Thyroid gland (tissue), 4 donors: ENCODE measurements around the gene SERTAD1. TPM values are rescaled to one million over a fixed set of nuclear protein-coding genes. Genes with fewer than 3 reads are reported as not detected.

Experiments used
- DNase-seq, 2 donors: peaks; one replicate each; pipeline ENCODE4 v3.0.0-alpha.2; 2019
- H3K27ac ChIP-seq, 3 donors: fragments of 200-600 bp; sonication (generic); 1 replicate in 2 of 3; 2 replicates in 1 of 3; pipeline ENCODE4 v1.5.1; 2016 to 2019; ENCODE audit warnings: mild to moderate bottlenecking in 1 of 3, moderate library complexity in 1 of 3
- H3K27me3 ChIP-seq: fragments of 200-600 bp; sonication (generic); one replicate; pipeline ENCODE4 v1.5.1; 2019
- H3K36me3 ChIP-seq, 2 donors: fragments of 200-600 bp; sonication (generic); one replicate each; pipeline ENCODE4 v1.5.1; 2016 to 2019
- H3K4me1 ChIP-seq, 2 donors: fragments of 200-600 bp; sonication (generic); one replicate each; pipeline ENCODE4 v1.5.1; 2017 to 2019
- H3K4me3 ChIP-seq, 3 donors: fragments of 200-600 bp; sonication (generic); replicated peaks in 1 of 3; 1 replicate in 2 of 3; 2 replicates in 1 of 3; pipeline ENCODE4 v1.5.1; 2016; ENCODE audit warnings: mild to moderate bottlenecking in 1 of 3
- H3K9me3 ChIP-seq: fragments of 200-600 bp; sonication (generic); one replicate; pipeline ENCODE4 v1.5.1; 2017
- CTCF ChIP-seq, 6 experiments: fragments of 200-600 bp in 3 of 6; fragments of 450-650 bp in 3 of 6; sonication (generic) in 3 of 6; IDR thresholded peaks; one replicate each; pipeline ENCODE4 v1.5.1; 2016 to 2019; ENCODE audit warnings: antibody characterized with exemption in 6 of 6, mild to moderate bottlenecking in 2 of 6, inconsistent platforms in 1 of 6, moderate library complexity in 1 of 6
- POLR2A ChIP-seq, 2 donors: fragments of 450-650 bp; IDR thresholded peaks; one replicate each; pipeline ENCODE4 v1.6.1; 2017; ENCODE audit warnings: antibody characterized with exemption in 2 of 2, mild to moderate bottlenecking in 2 of 2, moderate library complexity in 1 of 2
- WGBS, 2 donors: methylation state at CpG; one replicate each; pipeline ENCODE4 v1.1.5; 2017; 5-methylcytosine and 5-hydroxymethylcytosine counted together
- intact Hi-C: fragments of 100-400 bp; cut with DNase I; formaldehyde crosslinking; loops from one replicate; pipeline ENCODE4 v1.15.1; 2023
- total RNA-seq, 4 donors: library from RNA; depleted of rRNA; stranded (reverse); fragments of >200 nt; gene quantifications; one replicate each; pipeline ENCODE4 v1.2.3, GENCODE V29; 2016

The SERTAD1 gene
- total RNA-seq, 4 donors from 2014 or later: 12.6 to 19.9 (median 15.1) TPM

- Histone ChIP-seq H3K4me3 (no peak overlapping the region), H3K27me3 (no peaks in the 10 kb centered on the region), H3K36me3 (peaks cover 3 to 19% of the 10 kb centered on the region in 2 donors), H3K27ac (no peak overlapping the region), H3K9me3 (no peaks in the 10 kb centered on the region), H3K4me1 (no peaks in the 10 kb centered on the region)
- no peak for TF ChIP-seq CTCF (IDR thresholded peaks at IDR 0.05)
- no peak for TF ChIP-seq POLR2A (IDR thresholded peaks at IDR 0.05)
- 88 to 94% methylated on average over 13 to 32 of the region's 37 CpGs for WGBS, 2 donors
- DNase-seq: no peak
- intact Hi-C loops: no loop called here
Observed at GRCh38 chr19:40380199-40381037, 45.4 kb downstream of the SERTAD1 start.

GRCh38 chr19:40379446-40380198 lies 46.2 kb downstream of the SERTAD1 start:
- peaks cover 5 to 19% of the 10 kb centered on the region in 2 donors for H3K36me3 ChIP-seq
- H3K9me3 ChIP-seq: no peaks in the 10 kb centered on the region
- no peak for TF ChIP-seq POLR2A (IDR thresholded peaks at IDR 0.05)
- no peak for TF ChIP-seq CTCF (IDR thresholded peaks at IDR 0.05)
- H3K27me3 ChIP-seq: no peaks in the 10 kb centered on the region
- WGBS, 2 donors: 80 to 86% methylated on average over 10 to 11 of the region's 11 CpGs
- H3K4me1 ChIP-seq: no peaks in the 10 kb centered on the region
- intact Hi-C loops: no loop called here
- H3K4me3 ChIP-seq: no peak overlapping the region
- no peak for DNase-seq
- no peak overlapping the region for H3K27ac ChIP-seq

GRCh38 chr19:40378509-40378908 lies 47.3 kb downstream of the SERTAD1 start:
- H3K9me3 ChIP-seq: no peaks in the 10 kb centered on the region

GRCh38 chr19:40377876-40378385 lies 47.9 kb downstream of the SERTAD1 start:
- no peak overlapping the region for H3K4me3 ChIP-seq
- H3K27me3 ChIP-seq: no peaks in the 10 kb centered on the region
- H3K4me1 ChIP-seq: no peaks in the 10 kb centered on the region
- intact Hi-C loops: no loop called here
- peaks cover 9 to 28% of the 10 kb centered on the region in 2 donors for H3K36me3 ChIP-seq
- no peaks in the 10 kb centered on the region for H3K9me3 ChIP-seq
- 91 to 92% methylated on average over 16 to 22 of the region's 25 CpGs for WGBS, 2 donors
- no peak overlapping the region for H3K27ac ChIP-seq
- no peak for DNase-seq
- TF ChIP-seq CTCF (IDR thresholded peaks at IDR 0.05): no peak
- TF ChIP-seq POLR2A (IDR thresholded peaks at IDR 0.05): no peak

More at GRCh38 chr19:40378509-40378908, 47.3 kb downstream of the SERTAD1 start:
- H3K4me3 ChIP-seq: no peak overlapping the region
- H3K4me1 ChIP-seq: no peaks in the 10 kb centered on the region
- DNase-seq: no peak
- no peak overlapping the region for H3K27ac ChIP-seq
- WGBS, 2 donors: 80 to 100% methylated on average over 2 of the region's 2 CpGs
- peaks cover 9 to 25% of the 10 kb centered on the region in 2 donors for H3K36me3 ChIP-seq
- no peaks in the 10 kb centered on the region for H3K27me3 ChIP-seq
- TF ChIP-seq CTCF (IDR thresholded peaks at IDR 0.05): no peak
- TF ChIP-seq POLR2A (IDR thresholded peaks at IDR 0.05): no peak
- intact Hi-C loops: no loop called here
